ENCODE data around the gene FAM186B. TPM values are rescaled to one million over a fixed set of nuclear protein-coding genes. Genes with fewer than 3 reads are reported as not detected.

Gene FAM186B
- total RNA-seq, 1 experiment from 2014 or later: 0.46 TPM

GRCh38 chr12:49557187-49557916, 48.1 kb downstream of the FAM186B start:
- H2BK120ac ChIP-seq (ENCODE audit: low read depth, low read length, poor library complexity, severe bottlenecking): no peak overlapping the region
- Mint-ChIP-seq H3K9me3 (no peaks in the 10 kb centered on the region; a peak in 1 of 5 replicates), H3K36me3 (ENCODE audit: insufficient read depth in 1 of 3, low read depth in 3 of 3) (peaks cover 21 to 47% (median 42%) of the 10 kb centered on the region in 3 experiments; a peak in 6 of 7 replicates), H3K4me1 (no peaks in the 10 kb centered on the region), H3K27ac (no peak overlapping the region), H3K4me3 (no peak overlapping the region), H3K27me3 (ENCODE audit: low read depth) (peaks cover 8% of the 10 kb centered on the region)
- no peak for DNase-seq
- no peaks in the 10 kb centered on the region for H3K9me3 ChIP-seq (ENCODE audit: control insufficient read depth, low read depth, low read length)
- no peak overlapping the region for H4K8ac ChIP-seq (replicated peaks; ENCODE audit: insufficient read length, low read depth, low read length)
- H3K23me2 ChIP-seq (ENCODE audit: insufficient read length, low read depth, low read length, poor library complexity, severe bottlenecking): no peaks in the 10 kb centered on the region
- no peak overlapping the region for H3K9ac ChIP-seq (ENCODE audit: extremely low read depth, insufficient read length, low read length)
- H2BK15ac ChIP-seq (ENCODE audit: low read depth, low read length): no peak overlapping the region
- no peak overlapping the region for H4K5ac ChIP-seq (ENCODE audit: insufficient read length, low read depth, low read length)
- WGBS (ENCODE audit: extremely low coverage, insufficient read length, low lambda C conversion rate): no CpG with 5 or more reads among the region's 18 CpGs
- H3T11ph ChIP-seq (ENCODE audit: low read length): no peak overlapping the region
- no peak overlapping the region for H3K14ac ChIP-seq (ENCODE audit: insufficient read depth, low read length)
- no peak overlapping the region for H2BK20ac ChIP-seq (ENCODE audit: low read depth, low read length, poor library complexity, severe bottlenecking)
- H3K23ac ChIP-seq (ENCODE audit: insufficient read length, low read depth, low read length): no peak overlapping the region
- no peak overlapping the region for H3K56ac ChIP-seq (ENCODE audit: insufficient read length, low read depth, low read length)
- H2AFZ ChIP-seq (ENCODE audit: low read length): no peak overlapping the region
- no peak overlapping the region for H2BK12ac ChIP-seq (ENCODE audit: insufficient read length, low read depth, low read length)
- no peak overlapping the region for H3K4me2 ChIP-seq (ENCODE audit: insufficient read depth, insufficient read length, low read length)
- TF ChIP-seq, protein P1, sequence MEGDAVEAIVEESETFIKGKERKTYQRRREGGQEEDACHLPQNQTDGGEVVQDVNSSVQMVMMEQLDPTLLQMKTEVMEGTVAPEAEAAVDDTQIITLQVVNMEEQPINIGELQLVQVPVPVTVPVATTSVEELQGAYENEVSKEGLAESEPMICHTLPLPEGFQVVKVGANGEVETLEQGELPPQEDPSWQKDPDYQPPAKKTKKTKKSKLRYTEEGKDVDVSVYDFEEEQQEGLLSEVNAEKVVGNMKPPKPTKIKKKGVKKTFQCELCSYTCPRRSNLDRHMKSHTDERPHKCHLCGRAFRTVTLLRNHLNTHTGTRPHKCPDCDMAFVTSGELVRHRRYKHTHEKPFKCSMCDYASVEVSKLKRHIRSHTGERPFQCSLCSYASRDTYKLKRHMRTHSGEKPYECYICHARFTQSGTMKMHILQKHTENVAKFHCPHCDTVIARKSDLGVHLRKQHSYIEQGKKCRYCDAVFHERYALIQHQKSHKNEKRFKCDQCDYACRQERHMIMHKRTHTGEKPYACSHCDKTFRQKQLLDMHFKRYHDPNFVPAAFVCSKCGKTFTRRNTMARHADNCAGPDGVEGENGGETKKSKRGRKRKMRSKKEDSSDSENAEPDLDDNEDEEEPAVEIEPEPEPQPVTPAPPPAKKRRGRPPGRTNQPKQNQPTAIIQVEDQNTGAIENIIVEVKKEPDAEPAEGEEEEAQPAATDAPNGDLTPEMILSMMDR (conservative IDR thresholded peaks at IDR 0.05): no peak
- no peaks in the 10 kb centered on the region for H3K27me3 ChIP-seq (ENCODE audit: insufficient read depth, low read length)
- H3K4me1 ChIP-seq (ENCODE audit: insufficient read depth, low read length): no peaks in the 10 kb centered on the region
- H3K27ac ChIP-seq (ENCODE audit: insufficient read length, low read depth, low read length): no peak overlapping the region
- no peak overlapping the region for H3K4ac ChIP-seq (ENCODE audit: low read depth, low read length)
- H2AK5ac ChIP-seq (ENCODE audit: insufficient read length, low read length): no peak overlapping the region
- no peaks in the 10 kb centered on the region for H3K79me1 ChIP-seq (ENCODE audit: insufficient read depth, low read depth, low read length, poor library complexity, severe bottlenecking)
- H2BK5ac ChIP-seq (ENCODE audit: insufficient read length, low read length): no peak overlapping the region
- H4K91ac ChIP-seq (ENCODE audit: insufficient read length, low read depth, low read length): no peak overlapping the region
- H4K20me1 ChIP-seq (ENCODE audit: control insufficient read depth, insufficient read depth, insufficient read length): no peaks in the 10 kb centered on the region
- H3K18ac ChIP-seq (ENCODE audit: insufficient read length, low read depth, low read length): no peak overlapping the region
- no peaks in the 10 kb centered on the region for H3K79me2 ChIP-seq (ENCODE audit: insufficient read depth, low read length)
